Hematopoietic multipotent progenitor cell (in vitro differentiated cells): ENCODE results near the gene JADE3. TPM values are rescaled to one million over a fixed set of nuclear protein-coding genes. Genes with fewer than 3 reads are reported as not detected.

Experiments used
- DNase-seq, 3 donors: peaks; one replicate each; pipeline ENCODE4 v3.0.0-alpha.2; 2011 to 2015; ENCODE audit warnings: low read depth in 2 of 3, low spot score in 2 of 3
- small RNA-seq: library from RNA; depleted of rRNA; stranded (forward); fragments of <200 nt; gene quantifications from one replicate; pipeline ENCODE3, GENCODE V24; 2012
- total RNA-seq: library from RNA; depleted of rRNA; stranded (reverse); fragments of >200 nt; gene quantifications from one replicate; pipeline ENCODE4 v1.2.3, GENCODE V29; 2012

The JADE3 gene
- total RNA-seq, 1 donor, result 5.7 TPM

DNA sequence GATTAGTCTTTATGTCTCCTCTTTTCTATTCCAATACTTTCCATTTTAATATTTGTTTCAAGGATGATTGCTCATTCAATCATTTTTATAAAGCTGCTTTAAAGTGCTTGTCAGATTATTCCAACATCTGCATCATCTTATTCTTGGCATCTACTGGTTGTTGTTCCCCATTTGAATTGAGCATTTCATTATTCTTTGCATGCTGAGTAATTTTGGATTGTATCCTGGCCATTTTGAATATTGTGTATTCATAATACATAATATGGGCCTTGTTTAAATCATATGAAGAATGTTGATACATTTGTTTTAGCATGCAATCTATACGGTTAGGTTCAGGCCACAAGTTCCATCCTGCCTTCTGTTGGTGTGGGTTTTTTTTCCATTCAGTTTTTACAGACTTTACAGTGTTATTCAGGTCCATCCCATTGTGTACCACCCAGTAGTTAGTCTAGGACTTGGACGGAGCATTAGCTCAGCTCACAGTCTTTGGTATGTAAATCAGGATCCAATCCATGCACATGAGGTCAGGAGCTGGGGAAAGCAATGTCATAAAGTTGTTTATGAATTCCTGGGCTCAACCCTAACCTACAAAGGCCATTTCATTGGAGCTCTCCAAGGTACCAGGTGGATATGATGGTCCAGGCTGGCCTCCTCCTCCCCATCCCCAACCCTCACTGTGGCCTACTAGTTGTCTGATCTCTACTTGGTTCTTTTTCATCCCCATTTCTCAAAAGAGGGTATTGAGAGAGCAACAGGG lies 186.3 kb downstream of the JADE3 start:
- no peak for DNase-seq

GRCh38 chrX:47101206-47101605 lies 189.0 kb downstream of the JADE3 start:
- no peak for DNase-seq

Small RNAs within 50 kb of the gene (small RNA-seq; reads per million reads assigned to genes)
- not detected for gene RNU6-1189P

Other genes with a start within 250 kb of the JADE3 start
- gene SLC9A7, start 153.3 kb upstream of the JADE3 start, total RNA-seq, result 84.0 TPM
- 12.9 TPM for gene RP2, start 75.4 kb upstream of the JADE3 start, total RNA-seq
- not detected for gene RGN, start 166.0 kb downstream of the JADE3 start, total RNA-seq
- gene NDUFB11, start 232.3 kb downstream of the JADE3 start, total RNA-seq, result 59.8 TPM
- gene RBM10, start 232.8 kb downstream of the JADE3 start, total RNA-seq, result 80.8 TPM